HepG2 (cell line): ENCODE measurements around the gene PROX2. TPM values are rescaled to one million over a fixed set of nuclear protein-coding genes. Genes with fewer than 3 reads are reported as not detected.

Source experiments
- HNRNPL ChIP-seq: fragments of 200-400 bp; formaldehyde crosslinking; IDR thresholded peaks from 2 replicates; pipeline ENCODE4 v1.6.1; 2017; ENCODE audit warnings: mild to moderate bottlenecking, low read depth, low read length
- MTA1 ChIP-seq: sonication (generic); formaldehyde crosslinking; IDR thresholded peaks from 2 replicates; pipeline ENCODE4 v1.4.0; 2020; ENCODE audit warnings: missing genetic modification reagents, mild to moderate bottlenecking, borderline replicate concordance
- ZNF263 ChIP-seq: sonication (generic); formaldehyde crosslinking; IDR thresholded peaks from 2 replicates; pipeline ENCODE4 v1.4.0; 2020; ENCODE audit warnings: missing genetic modification reagents
- ZNF451 ChIP-seq: sonication (generic); formaldehyde crosslinking; IDR thresholded peaks from 2 replicates; pipeline ENCODE4 v1.5.0; 2020; ENCODE audit warnings: mild to moderate bottlenecking, missing genetic modification reagents
- ZSCAN21 ChIP-seq: sonication (generic); formaldehyde crosslinking; IDR thresholded peaks from 2 replicates; pipeline ENCODE4 v1.8.0; 2022; ENCODE audit warnings: mild to moderate bottlenecking, missing genetic modification reagents, moderate library complexity, borderline replicate concordance
- polyA plus RNA-seq, 8 experiments: library from polyadenylated mRNA; depleted of rRNA in 3 of 8; stranded (reverse) in 7 of 8; unstranded in 1 of 8; fragments of >200 nt; fragmentation: Illumina TruSeq in 4 of 8; extraction: Trizol in 4 of 8; gene quantifications; 2 replicates each; pipeline versions ENCODE4 v1.2.1 to v1.2.3, GENCODE V29; 2011 to 2016; ENCODE audit warnings: low read depth in 4 of 8, missing spikeins in 1 of 8, mixed read lengths in 1 of 8; ENCODE audit not compliant: insufficient read depth in 1 of 8
- total RNA-seq, 5 experiments: library from RNA; depleted of rRNA; stranded (reverse); fragments of >200 nt; fragmentation: Illumina TruSeq; extraction: Trizol; gene quantifications; 2 replicates each; pipeline ENCODE4 v1.2.3, GENCODE V29; 2016; ENCODE audit warnings: low read depth in 1 of 5
- TF ChIP-seq, protein P1 (sequence below), 2 experiments: fragments of 450-650 bp in 1 of 2; sonication (generic) in 1 of 2; formaldehyde crosslinking in 1 of 2; IDR thresholded peaks; 2 replicates each; pipeline versions ENCODE4 v1.6.1 to v1.8.0; 2016 to 2022; ENCODE audit warnings: antibody characterized with exemption in 1 of 2, mild to moderate bottlenecking in 1 of 2, missing genetic modification reagents in 1 of 2
- TF ChIP-seq, protein P2 (sequence below): sonication (generic); formaldehyde crosslinking; IDR thresholded peaks from 2 replicates; pipeline ENCODE4 v1.4.0; 2020; ENCODE audit warnings: missing genetic modification reagents, low read depth, mild to moderate bottlenecking, borderline replicate concordance
- TF ChIP-seq, protein P3 (sequence below): IDR thresholded peaks from 2 replicates; pipeline ENCODE4 v1.4.0; 2020; ENCODE audit warnings: mild to moderate bottlenecking, missing genetic modification reagents

The PROX2 gene
- total and polyA plus RNA-seq, 2 of the 13 experiments (the other 11 are each of a cell fraction or from before 2014, with no cell fraction given), result not detected

DNA sequence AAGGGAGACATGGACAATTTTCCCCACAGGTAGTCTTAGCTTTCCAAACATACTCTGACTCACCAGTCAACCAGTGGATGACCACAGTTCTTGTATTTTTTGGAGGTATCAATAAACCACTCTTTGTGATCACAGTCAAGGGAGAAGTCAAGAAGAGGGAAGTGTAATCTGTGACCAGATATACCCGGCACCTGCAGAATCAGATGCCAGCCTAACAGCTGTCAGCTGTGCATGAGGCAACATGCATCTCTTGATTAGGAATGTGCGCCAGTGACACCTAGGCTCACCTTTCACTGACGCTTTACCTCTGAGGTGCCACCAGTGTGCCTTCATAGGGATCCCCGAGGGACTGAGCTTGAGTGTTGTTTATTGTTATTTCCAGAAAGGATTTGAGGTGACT lies 20.0 kb downstream of the PROX2 start (continued):
- TF ChIP-seq MTA1 (CRISPR knock-in tag), result no peak
- TF ChIP-seq, protein P1, sequence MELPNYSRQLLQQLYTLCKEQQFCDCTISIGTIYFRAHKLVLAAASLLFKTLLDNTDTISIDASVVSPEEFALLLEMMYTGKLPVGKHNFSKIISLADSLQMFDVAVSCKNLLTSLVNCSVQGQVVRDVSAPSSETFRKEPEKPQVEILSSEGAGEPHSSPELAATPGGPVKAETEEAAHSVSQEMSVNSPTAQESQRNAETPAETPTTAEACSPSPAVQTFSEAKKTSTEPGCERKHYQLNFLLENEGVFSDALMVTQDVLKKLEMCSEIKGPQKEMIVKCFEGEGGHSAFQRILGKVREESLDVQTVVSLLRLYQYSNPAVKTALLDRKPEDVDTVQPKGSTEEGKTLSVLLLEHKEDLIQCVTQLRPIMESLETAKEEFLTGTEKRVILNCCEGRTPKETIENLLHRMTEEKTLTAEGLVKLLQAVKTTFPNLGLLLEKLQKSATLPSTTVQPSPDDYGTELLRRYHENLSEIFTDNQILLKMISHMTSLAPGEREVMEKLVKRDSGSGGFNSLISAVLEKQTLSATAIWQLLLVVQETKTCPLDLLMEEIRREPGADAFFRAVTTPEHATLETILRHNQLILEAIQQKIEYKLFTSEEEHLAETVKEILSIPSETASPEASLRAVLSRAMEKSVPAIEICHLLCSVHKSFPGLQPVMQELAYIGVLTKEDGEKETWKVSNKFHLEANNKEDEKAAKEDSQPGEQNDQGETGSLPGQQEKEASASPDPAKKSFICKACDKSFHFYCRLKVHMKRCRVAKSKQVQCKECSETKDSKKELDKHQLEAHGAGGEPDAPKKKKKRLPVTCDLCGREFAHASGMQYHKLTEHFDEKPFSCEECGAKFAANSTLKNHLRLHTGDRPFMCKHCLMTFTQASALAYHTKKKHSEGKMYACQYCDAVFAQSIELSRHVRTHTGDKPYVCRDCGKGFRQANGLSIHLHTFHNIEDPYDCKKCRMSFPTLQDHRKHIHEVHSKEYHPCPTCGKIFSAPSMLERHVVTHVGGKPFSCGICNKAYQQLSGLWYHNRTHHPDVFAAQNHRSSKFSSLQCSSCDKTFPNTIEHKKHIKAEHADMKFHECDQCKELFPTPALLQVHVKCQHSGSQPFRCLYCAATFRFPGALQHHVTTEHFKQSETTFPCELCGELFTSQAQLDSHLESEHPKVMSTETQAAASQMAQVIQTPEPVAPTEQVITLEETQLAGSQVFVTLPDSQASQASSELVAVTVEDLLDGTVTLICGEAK (IDR thresholded peaks at IDR 0.05), result no peak
- TF ChIP-seq, protein P1 (CRISPR knock-in tag; IDR thresholded peaks at IDR 0.05), result no peak
- no peak for TF ChIP-seq ZSCAN21
- no peak for TF ChIP-seq ZNF451 (CRISPR knock-in tag)
- TF ChIP-seq HNRNPL, result no peak
- TF ChIP-seq ZNF263 (CRISPR knock-in tag), result no peak
- TF ChIP-seq, protein P2, sequence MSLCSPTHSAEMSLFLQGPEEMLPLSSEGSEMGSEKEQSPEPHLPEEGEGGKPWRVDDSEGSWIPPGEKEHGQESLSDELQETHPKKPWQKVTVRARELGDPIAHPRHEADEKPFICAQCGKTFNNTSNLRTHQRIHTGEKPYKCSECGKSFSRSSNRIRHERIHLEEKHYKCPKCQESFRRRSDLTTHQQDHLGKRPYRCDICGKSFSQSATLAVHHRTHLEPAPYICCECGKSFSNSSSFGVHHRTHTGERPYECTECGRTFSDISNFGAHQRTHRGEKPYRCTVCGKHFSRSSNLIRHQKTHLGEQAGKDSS (CRISPR knock-in tag), result no peak
- TF ChIP-seq, protein P3, sequence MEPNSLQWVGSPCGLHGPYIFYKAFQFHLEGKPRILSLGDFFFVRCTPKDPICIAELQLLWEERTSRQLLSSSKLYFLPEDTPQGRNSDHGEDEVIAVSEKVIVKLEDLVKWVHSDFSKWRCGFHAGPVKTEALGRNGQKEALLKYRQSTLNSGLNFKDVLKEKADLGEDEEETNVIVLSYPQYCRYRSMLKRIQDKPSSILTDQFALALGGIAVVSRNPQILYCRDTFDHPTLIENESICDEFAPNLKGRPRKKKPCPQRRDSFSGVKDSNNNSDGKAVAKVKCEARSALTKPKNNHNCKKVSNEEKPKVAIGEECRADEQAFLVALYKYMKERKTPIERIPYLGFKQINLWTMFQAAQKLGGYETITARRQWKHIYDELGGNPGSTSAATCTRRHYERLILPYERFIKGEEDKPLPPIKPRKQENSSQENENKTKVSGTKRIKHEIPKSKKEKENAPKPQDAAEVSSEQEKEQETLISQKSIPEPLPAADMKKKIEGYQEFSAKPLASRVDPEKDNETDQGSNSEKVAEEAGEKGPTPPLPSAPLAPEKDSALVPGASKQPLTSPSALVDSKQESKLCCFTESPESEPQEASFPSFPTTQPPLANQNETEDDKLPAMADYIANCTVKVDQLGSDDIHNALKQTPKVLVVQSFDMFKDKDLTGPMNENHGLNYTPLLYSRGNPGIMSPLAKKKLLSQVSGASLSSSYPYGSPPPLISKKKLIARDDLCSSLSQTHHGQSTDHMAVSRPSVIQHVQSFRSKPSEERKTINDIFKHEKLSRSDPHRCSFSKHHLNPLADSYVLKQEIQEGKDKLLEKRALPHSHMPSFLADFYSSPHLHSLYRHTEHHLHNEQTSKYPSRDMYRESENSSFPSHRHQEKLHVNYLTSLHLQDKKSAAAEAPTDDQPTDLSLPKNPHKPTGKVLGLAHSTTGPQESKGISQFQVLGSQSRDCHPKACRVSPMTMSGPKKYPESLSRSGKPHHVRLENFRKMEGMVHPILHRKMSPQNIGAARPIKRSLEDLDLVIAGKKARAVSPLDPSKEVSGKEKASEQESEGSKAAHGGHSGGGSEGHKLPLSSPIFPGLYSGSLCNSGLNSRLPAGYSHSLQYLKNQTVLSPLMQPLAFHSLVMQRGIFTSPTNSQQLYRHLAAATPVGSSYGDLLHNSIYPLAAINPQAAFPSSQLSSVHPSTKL, result no peak
